HepG2 (cell line): ENCODE data around the gene GFRA1. TPM values are rescaled to one million over a fixed set of nuclear protein-coding genes. Genes with fewer than 3 reads are reported as not detected.

ENCODE experiments used
- ATAC-seq: fragments of 200-7000 bp; cut with Tn5 transposase; 3 replicates; pipeline ENCODE4 v1.9.1; 2020; ENCODE audit warnings: mild to moderate bottlenecking, moderate library complexity
- BruUV-seq: library from RNA; stranded (reverse); fragments of 400-500 nt; replicated peaks from 2 replicates; lab custom pipeline; 2021; lab: Mats Ljungman, UMichigan
- CTCF ChIA-PET: fragments of 300-600 bp; formaldehyde crosslinking; extraction: SDS; loops from one replicate; lab custom pipeline; 2021; ENCODE audit warnings: low total read pairs, inconsistent platforms, low intra/inter-chr PET ratio; lab: Yijun Ruan, JAX
- POLR2A ChIA-PET: fragments of 350-600 bp; sonication (Branson Sonifier 250); formaldehyde crosslinking; loops from one replicate; lab custom pipeline; 2020; ENCODE audit warnings: antibody characterized with exemption, inconsistent platforms; lab: Yijun Ruan, JAX
- DNase-seq: peaks from one replicate; pipeline ENCODE4 v3.0.0-alpha.2; 2015; ENCODE audit warnings: low spot score
- FAIRE-seq: peaks from 3 replicates; lab custom pipeline; 2011; peaks lifted over from hg19 to GRCh38; lab: Jason Lieb, UNC
- H2AFZ ChIP-seq: one replicate; pipeline ENCODE4 v1.6.1; 2011; ENCODE audit warnings: low read length, inconsistent platforms
- H3K27ac ChIP-seq: fragments of 300-600 bp; 3 replicates; pipeline ENCODE4 v1.8.0; 2011; ENCODE audit warnings: mixed run types, mild to moderate bottlenecking, mixed read lengths, low read length, inconsistent platforms; ENCODE audit not compliant: insufficient read depth; ENCODE audit errors: extremely low read length
- H3K27me3 ChIP-seq, 2 experiments: fragments of 200-600 bp in 1 of 2; 2 replicates in 1 of 2; 3 replicates in 1 of 2; pipeline versions ENCODE4 v1.6.0 to v1.8.0; 2011; ENCODE audit warnings: low read length in 2 of 2, mild to moderate bottlenecking in 2 of 2, moderate library complexity in 2 of 2, inconsistent platforms in 1 of 2; ENCODE audit not compliant: insufficient read depth in 2 of 2, control insufficient read depth in 1 of 2
- H3K36me3 ChIP-seq, 2 experiments: fragments of 200-600 bp in 1 of 2; replicated peaks in 1 of 2; 2 replicates in 1 of 2; 3 replicates in 1 of 2; pipeline versions ENCODE4 v1.5.1 to v1.8.0; 2011; ENCODE audit warnings: low read length in 2 of 2, inconsistent platforms in 1 of 2; ENCODE audit not compliant: insufficient read depth in 2 of 2, control insufficient read depth in 1 of 2
- H3K4me1 ChIP-seq: 2 replicates; pipeline ENCODE4 v1.5.1; 2012; ENCODE audit warnings: low read length, inconsistent platforms; ENCODE audit not compliant: insufficient read depth
- H3K4me2 ChIP-seq: 2 replicates; pipeline ENCODE4 v1.6.0; 2011; ENCODE audit warnings: low read depth, low read length, inconsistent platforms
- H3K4me3 ChIP-seq, 3 experiments: fragments of 200-600 bp in 1 of 3; sonication (generic), shearing (Covaris generic) in 1 of 3; replicated peaks in 1 of 3; 2 replicates each; pipeline ENCODE4 v1.5.1; 2011 to 2016; ENCODE audit warnings: low read length in 3 of 3, inconsistent platforms in 2 of 3, low read depth in 2 of 3, mild to moderate bottlenecking in 2 of 3, control low read depth in 1 of 3, mixed read lengths in 1 of 3; ENCODE audit not compliant: insufficient read depth in 1 of 3
- H3K79me2 ChIP-seq: one replicate; pipeline ENCODE4 v1.6.1; 2011; ENCODE audit warnings: low read length, inconsistent platforms; ENCODE audit not compliant: insufficient read depth
- H3K9ac ChIP-seq: 2 replicates; pipeline ENCODE4 v1.6.0; 2011; ENCODE audit warnings: mild to moderate bottlenecking, low read depth, low read length, inconsistent platforms; ENCODE audit not compliant: insufficient read depth
- H3K9me3 ChIP-seq: 2 replicates; pipeline ENCODE4 v1.5.1; 2012; ENCODE audit warnings: mild to moderate bottlenecking, low read length
- H4K20me1 ChIP-seq: 2 replicates; pipeline ENCODE4 v1.6.0; 2011; ENCODE audit warnings: inconsistent platforms, mild to moderate bottlenecking, low read length, moderate library complexity; ENCODE audit not compliant: insufficient read depth
- ATF7 ChIP-seq, 2 experiments: fragments of 450-650 bp in 1 of 2; sonication (generic) in 1 of 2; formaldehyde crosslinking in 1 of 2; IDR thresholded peaks; 2 replicates each; pipeline versions ENCODE4 v1.4.0 to v1.6.1; 2016 to 2020; ENCODE audit warnings: antibody characterized with exemption in 1 of 2, mild to moderate bottlenecking in 1 of 2, missing genetic modification reagents in 1 of 2
- HOXA5 ChIP-seq: sonication (generic); formaldehyde crosslinking; IDR thresholded peaks from 2 replicates; pipeline ENCODE4 v1.4.0; 2020; ENCODE audit warnings: missing genetic modification reagents
- ISX ChIP-seq: sonication (generic); formaldehyde crosslinking; conservative IDR thresholded peaks from 2 replicates; pipeline ENCODE4 v1.5.0; 2020; ENCODE audit warnings: missing genetic modification reagents
- KDM5B ChIP-seq: sonication (generic); formaldehyde crosslinking; IDR thresholded peaks from 2 replicates; pipeline ENCODE4 v1.4.0; 2020; ENCODE audit warnings: missing genetic modification reagents, mild to moderate bottlenecking, borderline replicate concordance
- MZF1 ChIP-seq: sonication (generic); formaldehyde crosslinking; IDR thresholded peaks from 2 replicates; pipeline ENCODE4 v1.8.1; 2023; ENCODE audit warnings: mild to moderate bottlenecking, missing genetic modification reagents, borderline replicate concordance
- NONO ChIP-seq, 2 experiments: fragments of 450-650 bp in 1 of 2; sonication (generic) in 1 of 2; formaldehyde crosslinking in 1 of 2; IDR thresholded peaks in 1 of 2; conservative IDR thresholded peaks in 1 of 2; 2 replicates each; pipeline versions ENCODE4 v1.6.1 to v1.8.0; 2017 to 2022; ENCODE audit warnings: mild to moderate bottlenecking in 1 of 2, missing genetic modification reagents in 1 of 2, moderate library complexity in 1 of 2
- SALL1 ChIP-seq: sonication (generic); formaldehyde crosslinking; IDR thresholded peaks from 2 replicates; pipeline ENCODE4 v1.8.0; 2022; ENCODE audit warnings: mild to moderate bottlenecking, missing genetic modification reagents
- TCF7 ChIP-seq: sonication (generic); IDR thresholded peaks from 2 replicates; pipeline ENCODE4 v1.6.1; 2016; ENCODE audit warnings: antibody characterized with exemption, low read depth
- ZNF230 ChIP-seq: sonication (generic); formaldehyde crosslinking; IDR thresholded peaks from 2 replicates; pipeline ENCODE4 v1.4.0; 2020; ENCODE audit warnings: mild to moderate bottlenecking, missing genetic modification reagents
- ZNF431 ChIP-seq: sonication (generic); formaldehyde crosslinking; IDR thresholded peaks from 2 replicates; pipeline ENCODE4 v1.9.0; 2022; ENCODE audit warnings: missing genetic modification reagents, low read depth, mild to moderate bottlenecking, borderline replicate concordance
- ZNF460 ChIP-seq: sonication (generic); formaldehyde crosslinking; IDR thresholded peaks from 2 replicates; pipeline ENCODE4 v1.5.1; 2020; ENCODE audit warnings: missing genetic modification reagents, mild to moderate bottlenecking, borderline replicate concordance
- ZNF878 ChIP-seq: sonication (generic); formaldehyde crosslinking; IDR thresholded peaks from 2 replicates; pipeline ENCODE4 v1.8.1; 2023; ENCODE audit warnings: mild to moderate bottlenecking, missing genetic modification reagents, moderate library complexity
- ZSCAN25 ChIP-seq: sonication (generic); formaldehyde crosslinking; IDR thresholded peaks from 2 replicates; pipeline ENCODE4 v1.8.0; 2022; ENCODE audit warnings: mild to moderate bottlenecking, missing genetic modification reagents
- WGBS: methylation state at CpG from one replicate; pipeline ENCODE4 v1.1.6; 2017; ENCODE audit warnings: low lambda C conversion rate; 5-methylcytosine and 5-hydroxymethylcytosine counted together
- in situ Hi-C: cut with HindIII; loops from 2 replicates; pipeline ENCODE4 v1.10.0; 2017; ENCODE audit warnings: low pct_unique_long_range_greater_than_20kb; ENCODE audit not compliant: extremely low pct_ligation_motif_present
- intact Hi-C: fragments of 100-400 bp; cut with micrococcal nuclease; formaldehyde crosslinking; loops from one replicate; pipeline ENCODE4 v1.10.0; 2022; ENCODE audit not compliant: unreplicated experiment
- polyA plus RNA-seq, 8 experiments: library from polyadenylated mRNA; depleted of rRNA in 3 of 8; stranded (reverse) in 7 of 8; unstranded in 1 of 8; fragments of >200 nt; fragmentation: Illumina TruSeq in 4 of 8; extraction: Trizol in 4 of 8; gene quantifications; 2 replicates each; pipeline versions ENCODE4 v1.2.1 to v1.2.3, GENCODE V29; 2011 to 2016; ENCODE audit warnings: low read depth in 4 of 8, missing spikeins in 1 of 8, mixed read lengths in 1 of 8; ENCODE audit not compliant: insufficient read depth in 1 of 8
- total RNA-seq, 5 experiments: library from RNA; depleted of rRNA; stranded (reverse); fragments of >200 nt; fragmentation: Illumina TruSeq; extraction: Trizol; gene quantifications; 2 replicates each; pipeline ENCODE4 v1.2.3, GENCODE V29; 2016; ENCODE audit warnings: low read depth in 1 of 5
- TF ChIP-seq, protein P1 (sequence below): sonication (generic); formaldehyde crosslinking; IDR thresholded peaks from 2 replicates; pipeline ENCODE4 v1.9.0; 2021; ENCODE audit warnings: missing genetic modification reagents, borderline replicate concordance

Gene GFRA1
- total and polyA plus RNA-seq, 2 of the 13 experiments (the other 11 are each of a cell fraction or from before 2014, with no cell fraction given) = not detected

DNA sequence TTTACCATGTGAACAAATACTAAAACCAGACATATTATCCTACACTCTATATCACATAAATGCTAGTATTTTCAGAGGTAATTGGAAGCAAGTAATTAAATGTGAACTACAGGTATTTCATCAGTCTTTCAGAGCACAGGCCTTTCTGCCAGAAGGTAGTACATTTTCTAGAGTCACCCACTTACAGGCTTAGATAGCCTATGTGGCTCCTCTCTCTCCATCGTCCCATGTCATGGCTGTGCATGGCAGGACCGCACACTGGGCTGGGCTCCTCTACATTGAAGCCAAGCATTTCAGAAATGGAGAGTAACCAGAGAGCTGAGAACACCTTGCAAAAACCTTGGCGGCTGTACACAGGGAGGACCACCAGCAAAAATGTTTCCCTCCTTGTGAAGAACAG lies 49.7 kb downstream of the GFRA1 start:
- in situ Hi-C loops = no loop called here
- ATAC-seq = no peak
- Histone ChIP-seq H3K4me3 (no peak overlapping the region), H3K9me3 (no peaks in the 10 kb centered on the region), H3K36me3 (no peaks in the 10 kb centered on the region), H3K9ac (no peak overlapping the region), H2AFZ (no peak overlapping the region), H3K4me1 (no peaks in the 10 kb centered on the region), H3K27me3 (no peaks in the 10 kb centered on the region), H3K27ac (no peak overlapping the region), H4K20me1 (no peaks in the 10 kb centered on the region), H3K4me2 (no peak overlapping the region), H3K79me2 (no peaks in the 10 kb centered on the region)
- intact Hi-C loops = no loop called here
- CTCF ChIA-PET = no interaction called here
- FAIRE-seq = no peak
- POLR2A ChIA-PET = no interaction called here
- BruUV-seq = no TSS peak
- 29% methylated on average over 3 of the region's 3 CpGs for WGBS
- no peak for DNase-seq
- TF ChIP-seq, protein P1, sequence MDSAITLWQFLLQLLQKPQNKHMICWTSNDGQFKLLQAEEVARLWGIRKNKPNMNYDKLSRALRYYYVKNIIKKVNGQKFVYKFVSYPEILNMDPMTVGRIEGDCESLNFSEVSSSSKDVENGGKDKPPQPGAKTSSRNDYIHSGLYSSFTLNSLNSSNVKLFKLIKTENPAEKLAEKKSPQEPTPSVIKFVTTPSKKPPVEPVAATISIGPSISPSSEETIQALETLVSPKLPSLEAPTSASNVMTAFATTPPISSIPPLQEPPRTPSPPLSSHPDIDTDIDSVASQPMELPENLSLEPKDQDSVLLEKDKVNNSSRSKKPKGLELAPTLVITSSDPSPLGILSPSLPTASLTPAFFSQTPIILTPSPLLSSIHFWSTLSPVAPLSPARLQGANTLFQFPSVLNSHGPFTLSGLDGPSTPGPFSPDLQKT (CRISPR knock-in tag) = no peak
- no peak for TF ChIP-seq ATF7 (IDR thresholded peaks at IDR 0.05)
- no peak for TF ChIP-seq ATF7 (CRISPR knock-in tag; IDR thresholded peaks at IDR 0.05)
- TF ChIP-seq ZNF460 = no peak
- TF ChIP-seq NONO (IDR thresholded peaks at IDR 0.05) = no peak
- no peak for TF ChIP-seq NONO (CRISPR knock-in tag; conservative IDR thresholded peaks at IDR 0.05)
- TF ChIP-seq HOXA5 = no peak
- no peak for TF ChIP-seq ISX
- no peak for TF ChIP-seq ZNF230 (CRISPR knock-in tag)
- TF ChIP-seq MZF1 (CRISPR knock-in tag) = no peak
- TF ChIP-seq ZNF431 (CRISPR knock-in tag) = no peak
- TF ChIP-seq SALL1 (CRISPR knock-in tag) = no peak
- TF ChIP-seq ZSCAN25 = no peak
- no peak for TF ChIP-seq ZNF878 (CRISPR knock-in tag)
- no peak for TF ChIP-seq TCF7
- no peak for TF ChIP-seq KDM5B (CRISPR knock-in tag)
